HG02798 (cell line): ENCODE results near the gene MRPL1.
"Not testable (repeated sequence)": the region's sequence is repeated elsewhere in the genome, so short reads cannot be mapped to it uniquely, and the experiment has no call there.

Experiments
- ATAC-seq: cut with Tn5 transposase; IDR thresholded peaks from one replicate; pipeline ENCODE4 v1.9.1; 2021; ENCODE audit warnings: mild to moderate bottlenecking; ENCODE audit not compliant: unreplicated experiment, poor library complexity

Gene MRPL1

GRCh38 chr4:77848508-77848907 lies 14.1 kb upstream of the MRPL1 start:
- no peak for ATAC-seq

DNA sequence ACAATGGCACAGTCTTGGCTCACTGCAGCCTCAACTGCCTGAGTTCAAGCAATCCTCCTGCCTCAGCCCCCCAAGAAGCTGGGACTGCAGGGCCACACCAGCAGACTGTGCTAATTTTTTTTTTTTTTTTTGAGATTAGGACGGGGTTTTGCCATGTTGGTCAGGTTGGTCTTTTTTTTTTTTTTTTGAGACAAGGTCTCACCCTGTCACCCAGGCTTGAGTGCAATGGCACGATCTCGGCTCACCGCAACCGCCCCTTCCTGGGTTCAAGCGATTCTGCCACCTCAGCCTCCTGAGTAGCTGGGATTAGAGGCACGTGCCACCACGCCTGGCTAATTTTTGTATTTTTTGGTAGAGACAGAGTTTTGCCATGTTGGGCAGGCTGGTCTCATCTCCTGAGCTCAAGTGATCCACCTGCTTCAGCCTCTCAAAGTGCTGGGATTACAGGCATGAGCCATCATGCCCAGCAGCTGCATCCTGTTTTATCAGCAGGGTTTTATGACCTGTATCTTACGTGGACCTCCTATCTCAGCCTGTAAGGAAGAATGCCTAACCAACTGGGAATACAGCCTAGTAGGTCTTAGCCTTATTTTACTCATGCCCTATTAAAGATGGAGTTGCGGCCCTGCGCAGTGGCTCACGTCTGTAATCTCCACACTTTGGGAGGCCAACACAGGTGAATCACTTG lies 13.2 kb upstream of the MRPL1 start:
- ATAC-seq: no peak

DNA sequence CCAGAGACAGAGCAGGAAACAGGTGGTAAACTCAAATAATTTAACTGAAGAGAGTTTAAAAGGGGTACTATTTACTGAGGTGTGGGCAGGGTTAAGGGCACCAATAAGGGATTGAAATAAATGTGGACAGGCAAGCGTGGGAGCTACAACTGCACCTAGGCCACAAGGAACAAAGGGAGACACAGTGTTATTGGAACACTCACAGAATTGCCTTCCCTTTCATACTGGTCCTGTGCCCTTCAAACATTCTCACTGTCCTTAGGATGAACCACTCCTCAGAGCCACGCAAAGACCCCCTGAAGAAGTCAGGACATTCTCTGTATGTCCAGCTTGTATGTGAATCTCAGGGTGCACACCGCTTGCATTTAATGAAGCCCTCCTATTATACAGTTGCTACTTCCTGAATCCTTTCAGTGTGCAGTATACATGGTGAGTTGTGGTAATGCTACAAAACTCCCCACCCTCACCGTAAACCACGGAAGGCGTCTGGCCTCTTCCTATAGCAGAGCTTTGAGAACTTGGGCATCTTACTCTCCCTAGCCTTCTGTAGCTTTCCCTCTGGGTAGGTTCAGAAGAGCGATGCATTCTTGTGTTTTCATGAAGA lies 9.6 kb upstream of the MRPL1 start:
- ATAC-seq: peak; percentile 89

DNA sequence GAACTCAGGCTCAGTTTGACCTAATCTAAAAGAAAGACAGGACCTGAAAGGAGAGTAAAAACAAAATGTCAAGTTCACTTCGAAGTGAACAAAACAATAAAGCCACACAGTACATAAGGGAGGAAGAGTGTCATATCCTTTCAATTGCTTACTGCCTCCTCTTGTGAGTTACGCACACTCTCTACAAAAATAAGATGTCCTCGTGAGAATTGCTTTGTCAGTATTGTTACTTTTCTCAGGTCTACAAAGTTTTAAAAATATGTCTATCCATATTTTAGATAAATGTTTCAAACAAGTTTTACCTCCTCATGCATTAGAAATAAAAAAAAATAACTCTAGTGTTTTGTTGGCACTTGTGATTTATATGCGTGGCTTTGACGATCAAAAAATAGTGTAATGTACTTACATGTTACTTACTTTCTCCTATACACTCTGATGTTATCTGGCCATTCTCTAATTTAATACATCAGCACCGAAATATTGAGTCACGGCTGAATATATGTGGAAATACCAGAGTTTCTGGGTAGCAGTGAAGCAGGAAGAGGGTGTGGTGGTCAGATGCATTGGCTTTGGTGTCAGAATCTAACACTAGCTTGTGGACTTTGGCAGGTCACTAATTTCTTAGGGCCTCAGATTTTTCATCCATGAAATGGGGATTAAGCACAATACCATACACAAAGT lies 8.1 kb upstream of the MRPL1 start:
- ATAC-seq: no peak

DNA sequence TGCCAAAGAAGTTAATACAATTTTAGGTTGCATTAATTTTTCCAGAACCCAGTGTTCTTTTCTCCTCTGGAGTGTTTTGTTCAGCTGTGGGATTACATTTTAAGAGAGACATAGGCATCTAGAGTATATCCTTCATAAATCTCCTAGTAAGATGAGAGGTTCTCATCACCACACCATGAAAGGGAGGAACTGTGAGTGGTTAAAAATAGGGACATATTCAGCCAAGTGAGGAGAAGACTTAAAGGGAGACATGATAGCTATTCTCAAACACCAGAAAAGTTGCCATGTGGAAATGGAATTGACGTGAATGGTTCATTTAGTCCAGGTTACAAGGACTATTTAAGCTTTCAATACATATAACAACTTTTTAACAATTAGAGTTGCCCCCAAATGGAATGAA lies 6.5 kb upstream of the MRPL1 start:
- no peak for ATAC-seq

- ATAC-seq: no peak
Measured at GRCh38 chr4:77859256-77859655, 3.4 kb upstream of the MRPL1 start.

- ATAC-seq: no peak
Measured at GRCh38 chr4:77861495-77861894, 1.1 kb upstream of the MRPL1 start.

GRCh38 chr4:77863341-77863740 lies 711 bp downstream of the MRPL1 start:
- ATAC-seq: not testable (repeated sequence)

DNA sequence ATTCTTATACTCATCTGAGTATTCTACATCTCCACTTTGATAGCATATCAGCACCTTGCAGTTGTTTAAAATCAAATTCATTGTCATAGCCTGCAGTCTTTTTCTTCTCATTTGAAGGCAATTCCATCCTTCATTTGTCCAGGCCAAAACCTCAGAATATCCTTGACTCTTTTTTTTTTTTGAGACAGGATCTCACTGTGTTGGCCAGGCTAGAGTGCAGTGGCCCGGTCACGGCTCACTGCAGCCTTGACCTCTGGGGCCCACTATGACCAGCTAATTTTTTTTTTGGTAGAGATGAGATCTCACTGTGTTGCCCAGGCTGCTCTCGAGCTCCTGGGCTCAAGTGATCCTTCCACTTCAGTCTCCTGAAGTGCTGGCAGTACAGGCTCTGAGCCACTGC lies 2.6 kb downstream of the MRPL1 start:
- no peak for ATAC-seq

DNA sequence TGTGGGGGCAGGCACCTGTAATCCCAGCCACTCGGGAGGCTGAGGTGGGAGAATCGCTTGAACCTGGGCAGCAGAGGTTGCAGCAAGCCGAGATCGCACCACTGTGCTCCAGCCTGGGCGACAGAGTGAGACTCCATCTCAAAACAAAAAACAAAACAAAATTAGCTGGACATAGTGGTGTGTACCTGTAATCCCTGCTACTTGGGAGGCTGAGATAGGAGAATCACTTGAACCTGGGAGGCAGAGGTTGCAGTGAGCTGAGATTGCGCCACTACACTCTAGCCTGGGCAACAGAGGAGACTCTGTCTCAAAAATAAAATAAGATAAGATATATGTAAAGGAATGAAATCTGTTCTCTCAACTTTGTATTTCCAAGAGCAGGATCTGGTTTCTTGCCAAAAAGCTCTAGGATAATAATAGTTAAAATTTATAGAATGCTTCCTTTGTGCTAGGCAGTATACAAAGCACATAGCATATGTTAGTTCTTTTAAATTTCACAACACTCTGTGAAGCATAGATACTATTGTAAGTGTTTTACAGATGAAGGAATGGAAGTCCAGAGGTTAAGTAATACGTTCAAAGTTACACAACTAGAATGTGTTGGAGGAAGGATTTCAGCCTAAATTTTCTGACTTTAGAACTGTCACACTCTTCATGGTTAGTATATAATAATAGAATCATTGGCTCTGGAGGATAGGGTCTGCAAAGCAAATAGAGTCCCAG lies 10.3 kb downstream of the MRPL1 start:
- ATAC-seq: no peak

GRCh38 chr4:77877167-77877566 lies 14.5 kb downstream of the MRPL1 start:
- no peak for ATAC-seq

DNA sequence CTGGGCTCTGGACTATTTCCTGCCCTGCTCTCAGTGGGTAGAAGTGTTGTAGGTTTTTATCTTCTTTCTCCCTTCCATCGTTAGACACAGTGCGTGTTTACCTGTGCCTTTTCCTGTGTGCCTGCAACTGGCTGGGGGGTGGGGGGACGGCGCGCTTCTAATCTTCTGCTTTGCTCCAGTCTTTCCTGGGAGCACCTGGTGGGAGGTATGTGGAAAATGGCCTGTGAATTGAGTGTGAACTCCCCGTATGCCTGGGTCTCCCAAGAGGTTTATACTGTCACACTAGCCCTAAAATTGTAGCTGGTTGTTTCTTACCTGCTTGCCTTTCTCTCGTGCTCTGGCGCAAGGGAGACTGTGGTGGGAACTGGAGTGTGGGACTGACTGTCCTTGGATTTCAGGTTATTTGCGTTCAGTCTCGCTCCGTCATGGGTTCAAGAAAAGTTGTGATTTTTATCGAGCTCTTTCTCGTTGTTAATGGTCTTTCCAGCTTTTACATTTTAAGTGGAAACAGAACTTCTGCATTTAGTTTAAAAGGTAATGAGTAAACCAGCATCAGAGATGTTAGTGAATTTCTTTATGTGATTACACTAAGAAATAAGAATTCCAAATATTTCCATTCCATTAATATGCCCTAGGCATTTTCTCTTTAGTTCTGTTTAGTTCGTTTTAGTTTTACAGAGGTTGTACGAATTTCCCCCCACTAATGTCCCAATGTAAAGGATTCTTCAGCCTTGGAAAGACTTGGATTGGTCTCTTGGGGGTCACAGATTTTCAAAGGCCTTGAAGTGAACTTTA lies 15.3 kb downstream of the MRPL1 start:
- no peak for ATAC-seq

GRCh38 chr4:77880784-77881183 lies 18.2 kb downstream of the MRPL1 start:
- peak; percentile 60 for ATAC-seq

GRCh38 chr4:77881460-77882295 lies 19.0 kb downstream of the MRPL1 start:
- ATAC-seq: no peak

- peak; percentile 66 for ATAC-seq
Measured at GRCh38 chr4:77893451-77893850, 30.8 kb downstream of the MRPL1 start.

DNA sequence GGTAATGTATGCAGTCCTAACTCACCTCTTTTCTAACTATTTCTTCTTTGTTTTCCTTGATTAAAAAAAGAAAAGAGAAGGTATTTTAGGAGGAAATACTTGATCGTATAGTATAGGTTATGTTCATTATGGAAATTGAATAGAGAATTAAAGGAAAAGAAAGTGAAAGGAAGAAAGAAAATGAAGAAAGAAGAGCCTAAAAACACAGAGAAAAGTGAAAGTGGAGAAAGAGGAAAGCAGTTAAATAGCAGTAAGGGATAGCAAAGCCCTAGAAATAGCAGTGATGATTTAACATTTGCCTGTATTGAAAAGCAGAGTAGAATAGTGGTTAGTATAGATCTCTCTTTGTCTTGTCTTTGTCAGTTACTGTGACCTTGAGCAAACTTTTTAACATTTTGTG lies 37.0 kb downstream of the MRPL1 start:
- no peak for ATAC-seq

DNA sequence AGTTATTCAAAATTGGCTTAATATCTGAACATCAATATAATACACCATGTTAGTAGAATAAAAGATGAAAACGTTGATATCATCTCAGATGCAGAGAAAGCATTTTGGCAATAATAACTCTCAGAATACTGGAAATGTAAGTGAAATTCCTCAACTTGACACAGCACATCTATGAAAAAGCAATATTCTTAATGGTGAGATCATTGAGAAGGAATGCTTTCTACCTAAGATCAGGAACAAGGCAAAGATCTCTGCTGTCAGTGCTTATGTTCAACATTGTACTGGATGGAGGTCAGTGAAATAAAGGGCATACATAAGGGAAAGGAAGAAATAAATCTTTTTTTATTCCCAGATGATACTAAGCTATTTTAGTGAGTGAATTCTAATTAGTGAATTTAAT lies 40.6 kb downstream of the MRPL1 start:
- no peak for ATAC-seq

DNA sequence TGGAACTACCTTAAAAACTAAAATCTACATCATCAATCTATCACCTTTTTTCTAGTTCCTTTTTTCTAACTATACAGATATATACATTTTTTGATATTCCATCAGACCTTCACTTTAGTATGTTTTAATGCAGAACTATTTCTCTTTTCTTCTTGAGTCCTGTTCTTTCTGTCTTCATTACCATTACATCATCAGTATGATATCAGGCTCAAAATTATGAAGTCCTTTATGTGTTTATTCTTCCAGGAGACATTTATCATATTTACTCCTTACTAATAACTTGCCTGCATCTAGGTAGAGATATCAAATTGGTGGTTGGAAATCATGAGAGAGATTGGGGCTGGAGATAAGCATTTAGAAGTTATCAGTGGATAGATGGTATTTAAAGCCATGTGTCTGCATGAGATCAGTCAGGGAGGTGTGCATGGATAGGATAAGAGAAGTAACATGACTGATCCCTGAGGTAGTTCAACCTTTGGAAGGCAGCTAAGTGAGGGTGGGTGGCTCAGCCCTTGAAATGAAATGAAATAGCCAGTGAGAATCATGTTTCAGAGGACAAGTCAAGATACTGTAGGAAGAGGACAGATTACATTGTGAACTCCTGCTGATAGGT lies 43.1 kb downstream of the MRPL1 start:
- no peak for ATAC-seq

GRCh38 chr4:77910676-77911075 lies 48.0 kb downstream of the MRPL1 start:
- ATAC-seq: no peak
